DMS114 treated with DMSO at 0.1 percent for 48 hours (cell line): Measurements from ENCODE around the gene JMJD7.
"Not testable (repeated sequence)": the region's sequence is repeated elsewhere in the genome, so short reads cannot be mapped to it uniquely, and the experiment has no call there.

ENCODE experiments used
- DNase-seq: peaks from one replicate; lab custom pipeline; 2025; ENCODE audit not compliant: unreplicated experiment; lab: John Stamatoyannopoulos, UW

Gene JMJD7

GRCh38 chr15:41821831-41822230, 6.1 kb upstream of the JMJD7 start:
- DNase-seq: no peak

- no peak for DNase-seq
Measured at GRCh38 chr15:41822471-41822870, 5.4 kb upstream of the JMJD7 start.

- no peak for DNase-seq
Measured at GRCh38 chr15:41822957-41823356, 4.9 kb upstream of the JMJD7 start.

GRCh38 chr15:41823502-41823901, 4.4 kb upstream of the JMJD7 start:
- no peak for DNase-seq

GRCh38 chr15:41824062-41824745, 3.7 kb upstream of the JMJD7 start:
- DNase-seq: no peak

- DNase-seq: no peak
Measured at GRCh38 chr15:41825145-41825544, 2.7 kb upstream of the JMJD7 start.

- DNase-seq: no peak
Measured at GRCh38 chr15:41825572-41826535, 2.0 kb upstream of the JMJD7 start.

- no peak for DNase-seq
Measured at GRCh38 chr15:41827290-41827879, 507 bp upstream of the JMJD7 start.

GRCh38 chr15:41828807-41829141, 882 bp downstream of the JMJD7 start:
- DNase-seq: no peak

GRCh38 chr15:41829959-41830646, 2.2 kb downstream of the JMJD7 start:
- DNase-seq: no peak

- not testable (repeated sequence) for DNase-seq
Measured at GRCh38 chr15:41831291-41831690, 3.4 kb downstream of the JMJD7 start.

- no peak for DNase-seq
Measured at GRCh38 chr15:41832208-41832607, 4.3 kb downstream of the JMJD7 start.

- no peak for DNase-seq
Measured at GRCh38 chr15:41832875-41833274, 5.0 kb downstream of the JMJD7 start.

- DNase-seq: no peak
Measured at GRCh38 chr15:41834096-41834495, 6.2 kb downstream of the JMJD7 start.

GRCh38 chr15:41836073-41836472, 8.2 kb downstream of the JMJD7 start:
- no peak for DNase-seq

- no peak for DNase-seq
Measured at GRCh38 chr15:41836713-41837454, 9.0 kb downstream of the JMJD7 start.

GRCh38 chr15:41838400-41838897, 10.6 kb downstream of the JMJD7 start, which contains the start of gene PLA2G4B:
Gene PLA2G4B (plus strand): TSS chr15:41838847. CDS start chr15:41838914, 67 bp downstream.
- no peak for DNase-seq

- no peak for DNase-seq
Measured at GRCh38 chr15:41839781-41840491, 12.0 kb downstream of the JMJD7 start.

- no peak for DNase-seq
Measured at GRCh38 chr15:41840673-41841072, 12.8 kb downstream of the JMJD7 start.

GRCh38 chr15:41841131-41841530, 13.2 kb downstream of the JMJD7 start:
- no peak for DNase-seq
